PC-3 (cell line): ENCODE results near the gene NBR1. TPM values are rescaled to one million over a fixed set of nuclear protein-coding genes. Genes with fewer than 3 reads are reported as not detected.
"Not testable (repeated sequence)": the region's sequence is repeated elsewhere in the genome, so short reads cannot be mapped to it uniquely, and the experiment has no call there.

Experiments used
- ATAC-seq: fragments of 200-7000 bp; cut with Tn5 transposase; 2 replicates; pipeline ENCODE4 v1.9.1; 2020; ENCODE audit warnings: mild to moderate bottlenecking, moderate library complexity
- BruUV-seq: library from RNA; stranded (reverse); fragments of 400-500 nt; replicated peaks from 2 replicates; lab custom pipeline; 2021; lab: Mats Ljungman, UMichigan
- CTCF ChIA-PET: fragments of 300-600 bp; sonication (Branson Sonifier 250); formaldehyde crosslinking; loops from one replicate; lab custom pipeline; 2022; ENCODE audit warnings: antibody characterized with exemption; lab: Charles Lee
- POLR2A ChIA-PET: fragments of 300-600 bp; sonication (Branson Sonifier 250); formaldehyde crosslinking; loops from one replicate; lab custom pipeline; 2022; ENCODE audit warnings: antibody characterized with exemption; ENCODE audit not compliant: unreplicated experiment; lab: Charles Lee
- DNase-seq: peaks from one replicate; pipeline ENCODE4 v3.0.0-alpha.2; 2015
- H2AFZ ChIP-seq: fragments of 300-600 bp; sonication (generic); 2 replicates; pipeline ENCODE4 v1.6.0; 2016; ENCODE audit warnings: antibody characterized with exemption, low read length
- H3F3A ChIP-seq: fragments of 300-600 bp; sonication (generic); one replicate; pipeline ENCODE4 v1.6.0; 2017; ENCODE audit warnings: antibody characterized with exemption, low read length, control low read depth, mild to moderate bottlenecking; ENCODE audit not compliant: unreplicated experiment
- H3K27ac ChIP-seq: fragments of 300-600 bp; sonication (generic); 2 replicates; pipeline ENCODE4 v1.5.1; 2016; ENCODE audit warnings: mild to moderate bottlenecking, low read length
- H3K27me3 ChIP-seq: fragments of 300-600 bp; sonication (generic); 2 replicates; pipeline ENCODE4 v1.6.1; 2016; ENCODE audit warnings: low read length, mixed read lengths
- H3K36me3 ChIP-seq: fragments of 300-600 bp; sonication (generic); 2 replicates; pipeline ENCODE4 v1.6.1; 2016; ENCODE audit warnings: low read depth, mixed run types, low read length, mixed read lengths
- H3K4me1 ChIP-seq: fragments of 300-600 bp; sonication (generic); 2 replicates; pipeline ENCODE4 v1.5.1; 2016; ENCODE audit warnings: low read length; ENCODE audit not compliant: insufficient read depth
- H3K4me2 ChIP-seq: fragments of 300-600 bp; sonication (generic); 2 replicates; pipeline ENCODE4 v1.6.0; 2016; ENCODE audit warnings: low read length
- H3K4me3 ChIP-seq: fragments of 300-600 bp; sonication (generic); 2 replicates; pipeline ENCODE4 v1.5.1; 2016; ENCODE audit warnings: mild to moderate bottlenecking, low read length, mixed read lengths
- H3K79me2 ChIP-seq: fragments of 300-600 bp; sonication (generic); 2 replicates; pipeline ENCODE4 v1.6.1; 2017; ENCODE audit warnings: low read length, mixed read lengths
- H3K9ac ChIP-seq: fragments of 300-600 bp; sonication (generic); 2 replicates; pipeline ENCODE4 v1.6.0; 2016; ENCODE audit warnings: mild to moderate bottlenecking, low read length
- H3K9me2 ChIP-seq: fragments of 300-600 bp; sonication (generic); replicated peaks from 2 replicates; pipeline ENCODE4 v1.6.1; 2016; ENCODE audit warnings: mixed run types, low read length, mixed read lengths
- H3K9me3 ChIP-seq: fragments of 300-600 bp; sonication (generic); 2 replicates; pipeline ENCODE4 v1.6.1; 2016; ENCODE audit warnings: low read length, mixed read lengths
- H4K20me1 ChIP-seq: fragments of 300-600 bp; sonication (generic); 2 replicates; pipeline ENCODE4 v1.6.1; 2016; ENCODE audit warnings: low read length, mixed read lengths
- CTCF ChIP-seq: fragments of 300-600 bp; sonication (generic); conservative IDR thresholded peaks from 2 replicates; pipeline ENCODE4 v1.5.1; 2017; ENCODE audit warnings: antibody characterized with exemption, low read depth, mild to moderate bottlenecking, low read length
- EZH2 ChIP-seq: fragments of 300-600 bp; sonication (generic); IDR thresholded peaks from one replicate; pipeline ENCODE4 v1.6.1; 2017; ENCODE audit warnings: antibody characterized with exemption, mild to moderate bottlenecking, low read length; ENCODE audit not compliant: unreplicated experiment
- EZH2phosphoT487 ChIP-seq: fragments of 300-600 bp; sonication (generic); IDR thresholded peaks from 2 replicates; pipeline ENCODE4 v1.6.1; 2018; ENCODE audit warnings: mild to moderate bottlenecking, antibody characterized with exemption, low read length, borderline replicate concordance
- intact Hi-C: fragments of 100-400 bp; cut with micrococcal nuclease; formaldehyde crosslinking; loops from 2 replicates; pipeline ENCODE4 v1.9.0; 2023
- total RNA-seq: library from RNA; depleted of rRNA; stranded (reverse); fragments of >200 nt; gene quantifications from 2 replicates; pipeline ENCODE4 v1.2.3, GENCODE V29; 2014

Gene NBR1
- total RNA-seq, 1 experiment from 2014 or later: 30.0 TPM

- no peaks in the 10 kb centered on the region for H3K9me3 ChIP-seq
- H3K27me3 ChIP-seq: no peaks in the 10 kb centered on the region
- H4K20me1 ChIP-seq: no peaks in the 10 kb centered on the region
- DNase-seq: no peak
- no peak overlapping the region for H3K4me3 ChIP-seq
- no peaks in the 10 kb centered on the region for H3K4me1 ChIP-seq
- H3K9ac ChIP-seq: no peak overlapping the region
- TF ChIP-seq CTCF (no peak), EZH2phosphoT487 (no peak), EZH2 (no peak)
- no peak overlapping the region for H3K27ac ChIP-seq
- ChIA-PET POLR2A (interaction anchor here (0.6 kb wide), 1 partner anchor 20 kb away, joined by 6 read pairs; no protein-coding TSS in a partner anchor), CTCF (no interaction called here)
- BruUV-seq: no TSS peak
- no peaks in the 10 kb centered on the region for H3K9me2 ChIP-seq
- no peaks in the 10 kb centered on the region for H3K36me3 ChIP-seq
- H3K79me2 ChIP-seq: no peaks in the 10 kb centered on the region
- intact Hi-C loops: no loop called here
- no peak overlapping the region for H3K4me2 ChIP-seq
- no peak overlapping the region for H2AFZ ChIP-seq
- H3F3A ChIP-seq: no peaks in the 10 kb centered on the region
- no peak for ATAC-seq
Observed at GRCh38 chr17:43155666-43156065, 15.3 kb upstream of the NBR1 start.

GRCh38 chr17:43159232-43159631 is 11.8 kb upstream of the NBR1 start:
- H3K4me2 ChIP-seq, H3K27me3 ChIP-seq, H3F3A ChIP-seq, H3K79me2 ChIP-seq, H3K9me2 ChIP-seq, H3K36me3 ChIP-seq, H3K9ac ChIP-seq, BruUV-seq, H4K20me1 ChIP-seq, H3K4me1 ChIP-seq, H3K27ac ChIP-seq, POLR2A ChIA-PET, H2AFZ ChIP-seq, CTCF ChIA-PET, H3K4me3 ChIP-seq, DNase-seq, intact Hi-C loops, ATAC-seq, H3K9me3 ChIP-seq: not testable (repeated sequence)

- H3K9me3 ChIP-seq, H3F3A ChIP-seq, H3K4me1 ChIP-seq, H3K4me2 ChIP-seq, H3K27me3 ChIP-seq, CTCF ChIA-PET, H3K36me3 ChIP-seq, H4K20me1 ChIP-seq, H2AFZ ChIP-seq, ATAC-seq, POLR2A ChIA-PET, H3K27ac ChIP-seq, intact Hi-C loops, H3K9ac ChIP-seq, H3K9me2 ChIP-seq, BruUV-seq, H3K79me2 ChIP-seq, H3K4me3 ChIP-seq, DNase-seq: not testable (repeated sequence)
Observed at GRCh38 chr17:43159957-43160356, 11.1 kb upstream of the NBR1 start.

GRCh38 chr17:43165971-43166370 is 5.0 kb upstream of the NBR1 start:
- H3K36me3 ChIP-seq, H2AFZ ChIP-seq, H4K20me1 ChIP-seq, H3K27me3 ChIP-seq, H3K9ac ChIP-seq, H3K4me1 ChIP-seq, H3K9me2 ChIP-seq, DNase-seq, POLR2A ChIA-PET, H3K9me3 ChIP-seq, ATAC-seq, H3F3A ChIP-seq, H3K4me2 ChIP-seq, BruUV-seq, intact Hi-C loops, CTCF ChIA-PET, H3K4me3 ChIP-seq, H3K27ac ChIP-seq: not testable (repeated sequence)
- H3K79me2 ChIP-seq: peaks cover 22% of the 10 kb centered on the region; the same call in 1 of the 2 replicates
